ENCODE data around the gene PLPP7.
A peak's percentile ranks its signal among the peaks of the same experiment; 100 is the strongest.
"Not testable (repeated sequence)": the region's sequence is repeated elsewhere in the genome, so short reads cannot be mapped to it uniquely, and the experiment has no call there.

Gene PLPP7

DNA sequence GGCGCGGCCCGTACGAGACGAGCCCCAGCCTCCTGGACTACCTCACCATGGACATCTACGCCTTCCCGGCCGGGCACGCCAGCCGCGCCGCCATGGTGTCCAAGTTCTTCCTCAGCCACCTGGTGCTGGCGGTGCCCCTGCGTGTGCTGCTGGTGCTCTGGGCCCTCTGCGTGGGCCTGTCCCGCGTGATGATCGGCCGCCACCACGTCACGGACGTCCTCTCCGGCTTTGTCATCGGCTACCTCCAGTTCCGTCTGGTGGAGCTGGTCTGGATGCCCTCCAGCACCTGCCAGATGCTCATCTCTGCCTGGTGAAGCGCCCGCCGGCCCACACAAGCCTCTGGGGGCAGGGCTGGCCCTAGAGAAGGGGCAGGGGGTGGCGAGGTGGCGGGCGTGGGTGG is 18.5 kb downstream of the PLPP7 start:
- no peak for DNase-seq

DNA sequence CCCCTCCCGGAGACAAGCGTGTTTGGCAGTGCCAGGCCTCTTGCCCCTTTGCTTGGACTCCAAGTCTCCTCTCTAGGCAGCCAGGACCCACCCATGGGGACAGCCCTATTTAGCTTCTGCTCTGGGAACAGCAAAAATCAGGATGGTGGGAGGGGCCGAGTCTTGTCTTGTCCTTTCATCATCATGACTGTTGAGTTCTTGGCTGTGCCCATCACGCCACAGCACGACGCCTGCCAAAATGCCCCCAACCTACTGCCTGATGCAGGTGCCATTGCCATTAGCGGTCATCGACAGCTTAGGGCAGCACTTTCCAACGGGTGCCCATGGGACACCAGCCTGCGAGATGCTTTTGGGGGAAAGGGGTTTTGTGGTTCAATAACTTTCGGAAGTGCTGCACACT is 18.9 kb downstream of the PLPP7 start:
- DNase-seq: no peak

DNA sequence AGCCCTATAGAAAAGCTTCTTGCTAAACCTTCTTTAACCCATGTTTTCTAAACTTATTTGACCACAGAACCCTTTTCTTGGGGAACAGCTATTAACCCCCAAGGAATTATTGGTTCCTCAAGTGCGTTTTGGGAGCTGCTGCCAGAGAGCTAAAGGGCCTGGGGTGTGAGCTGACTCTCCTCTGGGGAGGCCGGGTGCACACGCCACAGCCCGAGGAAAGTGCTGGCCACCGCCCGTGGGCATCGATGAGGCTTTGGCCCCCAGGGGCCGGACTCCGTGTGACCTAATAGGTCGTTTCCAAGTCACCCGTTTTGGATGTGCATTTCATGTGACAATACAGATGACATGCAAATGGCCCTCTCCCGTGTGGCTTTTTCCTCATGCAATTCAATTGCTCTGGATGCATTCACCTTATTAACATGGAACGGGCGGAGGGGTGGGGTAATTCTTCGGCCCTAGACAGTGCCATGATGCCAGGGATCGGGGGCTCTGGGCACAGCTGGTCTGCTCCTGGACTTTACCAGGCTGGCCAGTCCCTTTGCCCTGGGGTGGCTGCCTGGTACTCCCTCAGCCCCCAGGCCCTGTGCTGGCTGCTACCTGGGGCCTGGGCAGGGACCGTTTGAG is 19.5 kb downstream of the PLPP7 start:
- no peak for DNase-seq

DNA sequence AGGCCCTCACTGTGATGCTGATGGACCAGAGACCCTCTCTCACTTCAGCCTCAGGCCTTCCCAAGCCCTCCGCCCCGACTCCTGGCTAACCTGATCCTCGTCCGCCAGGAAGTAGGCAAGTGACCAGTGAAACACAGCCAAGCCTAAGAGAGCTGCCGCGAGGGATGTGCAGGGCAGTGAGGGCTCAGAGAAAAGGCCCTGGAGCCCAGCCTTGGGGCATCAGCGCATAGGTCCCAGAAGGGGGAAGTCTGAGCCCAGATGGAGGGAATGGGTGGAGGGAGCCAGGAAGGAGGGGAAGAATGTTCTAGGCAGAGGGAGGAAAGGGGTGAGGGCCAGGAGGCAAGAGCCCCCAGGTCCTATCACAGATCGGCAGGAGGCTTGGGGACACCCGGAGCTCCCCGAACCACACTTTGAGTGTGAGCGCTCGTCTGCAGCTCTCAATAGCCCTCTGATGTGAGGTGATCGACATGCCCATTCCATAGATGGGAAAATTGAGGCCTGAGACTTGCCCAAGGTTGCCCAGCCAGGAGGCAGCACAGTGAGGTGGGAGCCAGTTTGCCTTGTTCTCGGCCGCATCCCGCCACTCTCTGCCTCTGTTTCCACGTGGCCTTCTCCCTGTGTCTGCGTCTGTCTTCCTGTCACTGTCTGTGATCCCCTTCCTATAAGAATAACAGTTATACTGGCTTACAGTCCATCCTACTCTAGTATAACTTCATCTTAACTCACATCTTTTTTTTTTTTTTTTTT is 20.2 kb downstream of the PLPP7 start:
- DNase-seq: no peak

DNA sequence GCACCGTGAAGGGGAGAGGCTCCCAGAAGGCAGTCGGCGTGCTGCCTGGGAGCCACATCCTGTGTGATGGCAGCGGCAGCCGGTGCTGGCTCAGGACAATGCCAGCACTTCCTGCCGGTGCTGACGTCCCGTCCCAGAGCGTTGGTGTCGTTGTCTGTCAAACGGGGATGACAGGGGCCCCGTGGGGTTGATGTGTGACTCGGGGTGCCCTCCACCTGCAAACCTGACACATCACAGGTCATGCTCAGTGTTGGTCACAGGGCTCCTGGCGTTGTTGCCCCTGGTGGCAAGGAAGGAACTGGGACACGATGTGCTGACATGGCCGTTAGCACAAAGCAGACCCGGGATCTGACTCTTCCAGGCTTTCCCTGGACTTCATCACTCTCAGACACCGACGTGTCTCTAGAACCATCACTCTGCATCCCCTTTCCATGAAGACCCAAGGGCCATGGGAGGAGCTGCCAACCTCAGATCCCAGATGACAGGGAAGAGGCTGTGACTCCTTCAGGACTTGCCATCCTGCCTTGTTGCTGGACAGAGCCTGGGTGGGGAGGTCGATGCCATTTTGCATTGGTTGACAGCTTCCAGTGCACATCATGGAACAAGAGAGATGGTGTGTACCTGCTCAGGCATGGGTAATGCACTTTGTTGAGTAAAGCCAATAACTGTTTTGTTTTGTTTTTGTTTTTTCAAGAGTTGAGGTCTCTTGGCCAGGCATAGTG is 21.5 kb downstream of the PLPP7 start:
- DNase-seq: peak; percentile 13 to 47 (median 38)

DNA sequence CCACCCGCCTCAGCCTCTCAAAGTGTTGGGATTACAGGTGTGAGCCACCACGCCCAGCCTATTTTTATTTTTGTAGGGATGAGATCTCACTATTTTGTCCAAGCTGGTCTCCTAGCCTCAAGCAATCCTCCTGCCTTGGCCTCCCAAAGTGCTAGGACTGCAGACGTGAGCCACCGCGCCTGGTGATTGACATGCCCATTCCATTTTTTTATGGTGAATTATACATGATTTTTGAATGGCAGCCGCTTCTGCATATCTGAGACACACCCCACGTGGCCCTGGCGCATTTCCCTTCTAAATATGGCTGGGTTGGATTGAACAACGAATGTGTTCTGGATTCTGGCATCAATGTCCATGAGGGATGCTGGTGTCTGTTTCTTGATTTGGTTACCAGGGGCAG is 22.7 kb downstream of the PLPP7 start:
- no peak for DNase-seq

DNA sequence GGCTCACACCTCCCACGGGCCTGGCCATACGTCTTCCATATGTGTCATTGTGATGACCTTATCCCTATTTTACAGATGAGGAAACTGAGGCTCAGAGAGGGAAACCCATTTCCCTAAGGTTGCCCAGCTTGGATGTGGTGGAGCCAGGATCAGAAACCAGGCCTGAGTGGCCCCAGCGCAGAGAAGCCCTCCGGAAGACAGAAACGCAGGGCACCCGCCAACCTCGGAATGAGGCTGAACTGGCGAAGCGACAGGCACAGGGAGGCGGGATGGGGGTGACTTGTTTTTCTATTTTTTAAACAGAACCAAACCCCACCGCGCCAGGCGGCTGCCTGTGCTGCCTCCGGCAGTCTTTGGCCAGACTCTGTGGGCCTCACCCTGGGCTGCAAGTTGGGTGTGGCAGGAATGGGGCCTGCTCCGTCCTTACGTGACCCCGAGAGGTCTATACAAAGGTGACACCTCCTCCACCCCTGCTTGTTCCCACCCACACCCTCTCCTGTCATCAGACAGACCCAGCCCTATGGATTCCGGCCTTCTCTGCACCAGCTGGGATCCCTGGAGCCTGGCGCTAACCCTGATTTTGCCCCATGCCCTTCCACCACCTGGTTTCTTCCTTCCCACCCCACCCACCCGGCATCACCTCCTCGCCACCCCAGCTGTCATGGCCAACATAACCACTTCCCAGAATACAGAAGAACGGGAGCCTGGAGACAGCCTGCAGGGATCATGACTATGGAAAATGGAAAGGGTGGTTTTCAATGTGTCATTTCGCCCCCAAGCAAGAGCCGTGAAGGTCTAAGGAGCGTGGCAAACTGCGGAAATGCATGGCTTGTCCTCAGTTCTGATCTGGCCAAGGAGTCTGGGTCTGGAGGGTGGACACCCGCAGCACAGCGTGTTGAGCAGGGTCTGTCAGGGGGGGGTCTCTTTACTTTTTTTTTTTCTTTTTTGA is 23.6 kb downstream of the PLPP7 start:
- no peak for DNase-seq

DNA sequence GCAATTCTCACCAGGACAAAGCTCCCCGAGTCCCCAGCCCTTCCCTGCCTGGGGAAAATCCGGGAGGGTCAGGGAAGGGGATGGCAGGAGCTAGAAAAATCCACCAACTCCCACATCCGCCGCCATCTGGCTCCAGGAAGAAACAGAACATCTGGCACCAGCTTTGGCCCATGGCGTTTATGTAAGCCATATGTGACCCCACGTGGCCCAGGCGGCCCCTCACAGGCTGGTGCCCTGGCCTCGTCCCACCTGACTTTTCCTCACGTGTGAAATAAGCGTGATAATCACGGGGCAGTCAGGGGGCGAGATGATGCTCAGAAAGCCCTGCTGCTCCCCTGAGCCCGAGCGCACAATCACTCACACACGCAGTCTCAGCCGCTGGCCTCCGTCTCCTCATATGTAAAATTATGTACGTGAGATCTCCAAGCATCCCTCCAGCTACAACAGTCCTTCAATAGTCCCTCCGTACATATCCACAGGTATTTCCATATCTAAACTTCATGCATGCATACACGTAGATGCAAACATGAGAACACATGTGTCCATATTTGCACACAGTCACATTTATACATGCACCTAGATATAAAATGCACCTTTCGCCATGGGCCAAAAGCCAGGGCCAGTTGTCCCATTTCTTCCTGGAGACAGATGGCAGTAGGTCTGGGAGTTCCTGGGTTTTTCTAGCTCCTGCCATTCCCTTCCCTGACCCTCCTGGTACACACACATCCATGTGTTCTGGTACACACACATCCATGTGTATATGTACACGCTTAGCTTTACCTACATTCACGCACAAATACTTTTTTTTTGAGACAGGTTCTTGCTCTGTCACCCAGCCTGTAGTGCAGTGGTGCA is 28.9 kb downstream of the PLPP7 start:
- DNase-seq: no peak

DNA sequence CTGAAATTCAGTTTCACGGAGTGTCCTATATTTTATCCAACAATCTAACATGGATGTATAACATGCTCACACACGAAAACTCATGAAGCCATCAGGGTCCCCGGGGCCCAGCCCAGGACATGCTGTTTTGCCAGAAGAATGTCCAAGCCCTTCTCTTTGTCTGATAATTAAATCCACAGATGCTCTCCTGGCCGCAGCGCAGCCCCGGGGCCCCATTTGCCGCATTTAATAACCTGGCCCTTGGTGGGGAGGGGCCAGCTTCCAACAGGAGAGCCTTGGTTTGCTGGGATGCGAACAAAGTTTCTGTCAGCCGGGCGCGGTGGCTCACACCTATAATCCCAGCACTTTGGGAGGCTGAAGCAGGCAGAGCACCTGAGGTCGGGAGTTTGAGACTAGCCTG is 30.0 kb downstream of the PLPP7 start:
- DNase-seq: no peak

DNA sequence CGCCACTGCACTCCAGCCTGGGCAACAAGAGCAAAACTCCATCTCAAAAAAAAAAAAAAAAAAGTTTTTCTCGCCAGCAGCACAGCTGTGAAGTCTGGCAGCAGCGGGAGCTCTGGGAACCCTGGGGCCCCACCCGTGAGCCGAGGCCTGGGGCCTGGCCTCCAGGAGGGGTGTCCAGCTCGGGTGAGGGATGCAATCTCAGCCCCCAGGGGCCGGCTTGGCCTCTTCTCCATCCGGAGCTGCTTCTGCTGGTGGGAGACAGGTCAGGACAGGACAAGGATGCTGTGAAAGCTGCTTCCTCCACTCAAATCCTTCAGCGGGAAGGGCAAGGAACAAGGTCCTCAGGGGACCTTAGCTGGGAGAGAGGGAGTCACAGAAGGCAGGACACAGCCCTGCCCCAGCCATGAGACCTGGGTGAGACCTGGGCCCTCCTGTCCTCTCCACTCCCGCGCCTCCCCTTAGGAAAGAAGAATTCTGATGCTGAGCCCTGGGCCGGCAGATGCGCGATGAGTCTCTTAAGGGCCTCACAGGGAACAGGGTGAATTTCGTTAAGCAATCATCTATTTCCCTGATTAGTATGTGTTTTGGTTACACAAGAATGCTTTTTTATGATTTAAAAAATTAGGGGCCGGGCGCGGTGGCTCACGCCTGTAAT is 30.6 kb downstream of the PLPP7 start:
- no peak for DNase-seq

DNA sequence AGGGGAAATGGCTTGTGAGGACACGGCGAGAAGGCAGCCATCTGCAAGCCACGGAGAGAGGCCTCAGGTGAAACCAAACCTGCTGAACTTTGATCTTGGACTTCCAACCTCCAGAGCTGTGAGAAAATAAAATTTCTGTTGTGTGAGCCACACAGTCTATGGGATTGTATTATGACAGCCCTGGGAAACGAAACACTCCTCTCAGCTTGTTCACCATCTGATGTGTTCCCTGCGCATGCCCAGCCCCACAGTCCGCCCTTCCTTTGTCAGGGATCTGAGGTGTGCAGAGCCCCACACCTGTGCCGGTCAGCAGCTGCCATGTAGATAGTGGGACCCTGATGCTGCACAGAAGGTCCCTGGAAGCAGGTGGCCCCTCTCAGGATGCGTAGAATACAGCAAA is 34.1 kb downstream of the PLPP7 start:
- no peak for DNase-seq

DNA sequence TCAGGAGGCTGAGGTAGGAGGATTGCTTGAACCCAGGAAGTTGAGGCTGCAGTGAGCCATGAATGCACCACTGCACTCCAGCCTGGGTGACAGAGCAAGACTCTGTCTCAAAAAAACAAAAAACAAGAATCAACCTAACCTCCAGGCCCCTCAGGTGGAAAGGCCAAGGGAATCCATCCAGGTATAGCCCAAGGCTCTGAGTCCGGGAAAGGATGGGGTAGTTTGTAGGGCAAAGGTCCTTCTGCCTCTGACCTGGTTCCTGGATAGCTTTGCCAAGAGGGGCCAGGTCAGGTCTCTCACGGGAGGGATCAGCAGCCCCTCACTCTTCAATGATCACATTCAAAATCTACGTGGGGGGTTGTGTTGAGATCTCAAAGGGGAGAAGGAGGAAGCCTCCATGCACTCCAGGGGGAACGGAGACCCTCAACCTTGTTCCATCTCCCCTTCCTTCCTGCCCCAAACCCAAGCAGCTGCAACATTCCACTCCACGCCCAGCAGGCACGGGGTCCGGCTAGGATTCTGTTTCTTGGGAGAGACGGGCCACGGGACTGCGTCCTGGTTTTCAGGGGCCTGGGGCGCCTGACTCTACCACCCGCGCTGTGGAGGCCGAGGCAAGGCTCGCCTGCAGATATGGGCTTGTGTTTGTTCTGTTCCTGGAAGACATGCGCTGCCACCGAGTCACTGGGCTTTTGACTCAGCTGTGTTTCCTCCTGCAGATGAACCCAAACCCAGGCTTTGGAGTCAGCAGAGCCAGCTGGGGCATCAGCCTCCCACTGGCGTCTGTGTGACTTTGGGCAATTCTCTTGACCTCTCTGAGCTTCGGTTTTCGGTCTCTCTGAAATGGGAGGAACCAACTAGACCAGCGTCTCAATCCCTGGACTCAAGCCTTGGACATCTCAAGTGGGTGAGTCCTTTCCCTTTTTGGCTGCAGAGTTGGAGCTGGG is 35.5 kb downstream of the PLPP7 start:
- no peak for DNase-seq

DNA sequence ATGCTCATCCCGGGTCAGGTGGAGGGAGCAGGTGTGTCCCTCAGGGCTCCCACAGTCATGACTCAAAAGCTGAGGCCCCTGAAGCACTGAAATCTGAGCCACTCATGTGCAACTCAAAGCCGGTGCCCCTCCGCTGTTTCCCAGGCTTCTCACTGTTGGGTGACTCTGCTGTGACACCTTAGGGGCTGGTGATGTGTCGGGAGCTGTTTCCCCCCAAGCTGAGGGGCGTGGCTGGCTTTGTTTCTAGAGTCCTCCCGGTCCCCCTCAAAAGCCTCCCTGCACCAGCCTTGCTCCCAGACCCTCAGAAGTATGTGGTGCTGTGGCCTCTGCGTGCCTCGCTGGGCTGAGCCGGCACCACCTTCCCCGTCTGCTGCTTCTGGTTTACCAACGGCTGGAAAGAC is 39.7 kb downstream of the PLPP7 start:
- DNase-seq: no peak

DNA sequence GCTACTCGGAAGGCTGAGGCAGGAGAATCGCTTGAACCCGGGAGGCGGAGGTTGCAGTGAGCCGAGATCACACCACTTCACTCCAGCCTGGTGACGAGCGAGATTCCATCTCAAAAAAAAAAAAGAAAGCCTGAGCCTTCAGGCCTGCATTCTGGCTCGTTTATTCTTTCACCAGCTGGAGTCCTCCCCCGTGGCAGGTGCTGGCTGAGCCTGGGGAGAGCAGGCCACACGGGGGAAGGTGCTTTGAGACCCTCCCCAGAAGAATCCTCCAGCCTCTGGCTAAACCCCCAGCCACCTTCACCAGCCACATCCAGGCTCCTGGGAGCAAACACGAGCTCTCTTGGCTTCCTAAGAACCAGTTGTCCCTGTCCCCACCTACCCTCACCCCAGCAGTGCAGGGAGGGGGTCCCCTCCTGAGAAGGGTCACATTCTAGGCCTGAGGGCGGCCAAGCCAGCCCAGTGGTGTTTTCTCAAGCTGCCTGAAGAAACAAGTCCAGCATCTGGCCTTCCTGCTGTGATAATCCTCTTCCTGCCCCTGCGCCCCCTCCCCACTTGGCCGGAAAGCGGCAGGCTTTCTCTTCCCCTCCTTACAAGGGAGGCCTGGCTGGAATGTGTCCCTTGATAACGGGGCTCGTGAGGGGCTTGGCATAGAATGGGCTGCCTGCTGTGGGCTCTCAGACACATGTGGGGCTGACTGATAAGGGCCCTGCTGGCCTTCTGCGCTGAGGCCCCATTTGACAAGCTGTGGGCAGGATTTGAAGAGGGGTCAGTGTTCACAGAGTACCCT is 41.5 kb downstream of the PLPP7 start:
- DNase-seq: no peak

DNA sequence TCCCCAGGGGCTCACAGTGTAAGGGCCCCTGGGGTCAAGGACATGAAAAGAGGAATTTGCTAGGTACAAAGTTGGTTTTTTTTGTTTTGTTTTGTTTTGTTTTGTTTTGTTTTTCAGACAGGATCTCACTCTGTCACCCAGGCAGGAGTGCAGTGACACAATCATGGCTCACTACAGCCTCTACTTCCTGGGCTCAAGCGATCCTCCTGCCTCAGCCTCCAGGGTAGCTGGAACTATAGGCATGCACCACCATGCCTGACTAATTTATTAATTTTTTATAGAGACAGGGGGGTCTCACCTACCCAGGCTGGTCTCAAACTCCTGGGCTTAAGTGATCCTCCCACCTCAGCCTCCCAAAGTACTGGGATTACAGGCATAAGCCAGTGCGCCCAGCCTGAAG is 42.5 kb downstream of the PLPP7 start:
- DNase-seq: not testable (repeated sequence)

DNA sequence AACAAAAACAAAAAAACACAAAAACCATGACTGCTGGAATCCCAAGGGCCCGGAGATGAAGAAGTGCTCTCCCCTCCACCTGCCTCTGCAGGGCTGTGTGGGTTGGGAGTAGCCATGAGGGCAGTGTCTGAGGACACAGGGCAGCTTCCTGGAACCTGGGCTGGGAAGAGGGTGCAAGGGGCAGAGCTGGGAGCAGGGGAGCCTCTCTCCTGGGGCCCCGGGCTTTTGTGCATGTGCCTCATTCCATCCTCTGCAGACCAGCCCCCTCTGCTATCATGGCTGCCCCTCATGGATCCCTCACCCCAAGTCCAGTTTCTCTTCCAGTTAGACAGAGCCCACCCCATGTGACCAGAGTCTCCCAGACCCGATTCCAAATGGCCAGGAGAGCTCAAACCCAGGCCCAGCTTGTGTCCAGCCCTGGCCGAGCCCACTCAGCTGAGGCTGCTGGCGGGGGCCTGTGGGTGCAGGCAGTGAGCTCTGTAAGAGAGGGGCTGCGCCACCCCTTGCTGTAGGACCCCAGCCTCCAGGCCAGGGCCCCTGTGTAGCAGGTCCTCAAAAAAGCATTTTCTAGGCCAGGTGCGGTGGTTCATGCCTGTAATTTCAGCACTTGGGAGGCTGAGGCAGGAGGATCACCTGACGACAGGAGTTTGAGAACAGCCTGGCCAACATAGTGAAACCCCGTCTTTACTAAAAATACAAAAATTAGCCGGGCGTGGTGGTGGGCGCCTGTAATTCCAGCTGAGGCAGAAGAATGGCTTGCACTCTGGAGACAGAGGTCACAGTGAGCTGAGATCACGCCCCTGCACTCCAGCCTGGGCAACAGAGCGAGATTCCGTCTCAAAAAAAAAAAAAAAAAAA is 44.5 kb downstream of the PLPP7 start:
- DNase-seq: no peak

DNA sequence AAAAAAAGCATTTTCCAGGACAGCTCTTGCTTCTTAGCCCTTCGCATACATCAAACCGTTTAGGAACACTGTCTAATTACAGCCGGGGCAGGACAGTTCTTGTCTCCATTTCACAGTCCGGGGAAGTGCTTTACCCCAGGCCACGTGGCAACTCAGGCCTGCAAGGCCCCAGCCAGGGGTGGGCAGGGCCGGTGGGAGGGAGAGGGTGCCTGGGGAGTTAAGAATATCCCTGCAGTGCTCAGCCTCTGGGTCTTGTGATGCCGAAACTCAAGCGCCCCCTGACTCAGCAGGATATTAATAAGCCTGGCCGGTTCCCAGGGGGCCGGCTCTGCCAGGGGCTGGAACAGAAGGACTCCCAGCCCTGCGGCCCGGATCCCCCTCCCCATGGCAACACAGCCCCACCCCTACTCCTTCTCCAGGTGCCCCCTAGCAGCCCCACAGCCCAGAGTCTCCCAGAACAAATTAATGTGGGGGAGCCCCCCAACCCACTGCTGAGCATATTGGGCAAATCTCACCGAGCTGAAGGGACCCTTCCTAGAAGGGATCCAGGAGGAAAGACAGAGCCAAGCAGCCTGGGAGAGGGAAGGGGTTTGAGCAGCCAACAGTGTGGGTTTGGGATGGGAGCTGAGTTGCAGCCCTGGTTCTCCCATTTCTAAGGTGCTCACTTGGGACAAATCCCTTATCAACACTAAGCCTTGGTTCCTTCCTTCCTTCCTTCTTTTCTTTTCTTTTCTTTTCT is 45.3 kb downstream of the PLPP7 start:
- no peak for DNase-seq

DNA sequence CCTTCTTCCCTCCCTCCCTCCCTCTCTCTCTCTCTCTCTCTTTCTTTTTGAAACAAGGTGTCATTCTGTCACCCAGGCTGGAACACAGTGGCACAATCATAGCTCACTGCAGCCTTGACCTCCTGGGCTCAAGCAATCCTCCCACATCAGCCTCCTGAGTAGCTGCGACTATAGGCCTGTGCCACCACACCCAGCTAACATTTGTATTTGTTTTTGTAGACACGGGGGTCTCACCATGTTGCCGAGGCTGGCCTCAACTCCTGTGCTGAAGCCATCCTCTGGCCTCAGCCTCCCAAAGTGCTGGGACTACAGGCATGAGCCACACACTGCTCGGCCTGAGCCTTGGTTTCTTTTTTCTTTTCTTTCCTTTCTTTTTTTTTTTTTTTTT is 45.8 kb downstream of the PLPP7 start:
- DNase-seq: no peak
